HepG2 (cell line): Measurements from ENCODE around the gene TPX2. TPM values are rescaled to one million over a fixed set of nuclear protein-coding genes. Genes with fewer than 3 reads are reported as not detected.
A peak's percentile ranks its signal among the peaks of the same experiment; 100 is the strongest.

Experiments used
- ATAC-seq: fragments of 200-7000 bp; cut with Tn5 transposase; 3 replicates; pipeline ENCODE4 v1.9.1; 2020; ENCODE audit warnings: mild to moderate bottlenecking, moderate library complexity
- BruUV-seq: library from RNA; stranded (reverse); fragments of 400-500 nt; replicated peaks from 2 replicates; lab custom pipeline; 2021; lab: Mats Ljungman, UMichigan
- CTCF ChIA-PET: fragments of 300-600 bp; formaldehyde crosslinking; extraction: SDS; loops from one replicate; lab custom pipeline; 2021; ENCODE audit warnings: low total read pairs, inconsistent platforms, low intra/inter-chr PET ratio; lab: Yijun Ruan, JAX
- POLR2A ChIA-PET: fragments of 350-600 bp; sonication (Branson Sonifier 250); formaldehyde crosslinking; loops from one replicate; lab custom pipeline; 2020; ENCODE audit warnings: antibody characterized with exemption, inconsistent platforms; lab: Yijun Ruan, JAX
- DNase-seq: peaks from one replicate; pipeline ENCODE4 v3.0.0-alpha.2; 2015; ENCODE audit warnings: low spot score
- FAIRE-seq: peaks from 3 replicates; lab custom pipeline; 2011; peaks lifted over from hg19 to GRCh38; lab: Jason Lieb, UNC
- H2AFZ ChIP-seq: one replicate; pipeline ENCODE4 v1.6.1; 2011; ENCODE audit warnings: low read length, inconsistent platforms
- H3K27ac ChIP-seq: fragments of 300-600 bp; 3 replicates; pipeline ENCODE4 v1.8.0; 2011; ENCODE audit warnings: mixed run types, mild to moderate bottlenecking, mixed read lengths, low read length, inconsistent platforms; ENCODE audit not compliant: insufficient read depth; ENCODE audit errors: extremely low read length
- H3K27me3 ChIP-seq, 2 experiments: fragments of 200-600 bp in 1 of 2; 2 replicates in 1 of 2; 3 replicates in 1 of 2; pipeline versions ENCODE4 v1.6.0 to v1.8.0; 2011; ENCODE audit warnings: low read length in 2 of 2, mild to moderate bottlenecking in 2 of 2, moderate library complexity in 2 of 2, inconsistent platforms in 1 of 2; ENCODE audit not compliant: insufficient read depth in 2 of 2, control insufficient read depth in 1 of 2
- H3K36me3 ChIP-seq, 2 experiments: fragments of 200-600 bp in 1 of 2; replicated peaks in 1 of 2; 2 replicates in 1 of 2; 3 replicates in 1 of 2; pipeline versions ENCODE4 v1.5.1 to v1.8.0; 2011; ENCODE audit warnings: low read length in 2 of 2, inconsistent platforms in 1 of 2; ENCODE audit not compliant: insufficient read depth in 2 of 2, control insufficient read depth in 1 of 2
- H3K4me1 ChIP-seq: 2 replicates; pipeline ENCODE4 v1.5.1; 2012; ENCODE audit warnings: low read length, inconsistent platforms; ENCODE audit not compliant: insufficient read depth
- H3K4me2 ChIP-seq: 2 replicates; pipeline ENCODE4 v1.6.0; 2011; ENCODE audit warnings: low read depth, low read length, inconsistent platforms
- H3K4me3 ChIP-seq, 3 experiments: fragments of 200-600 bp in 1 of 3; sonication (generic), shearing (Covaris generic) in 1 of 3; replicated peaks in 1 of 3; 2 replicates each; pipeline ENCODE4 v1.5.1; 2011 to 2016; ENCODE audit warnings: low read length in 3 of 3, inconsistent platforms in 2 of 3, low read depth in 2 of 3, mild to moderate bottlenecking in 2 of 3, control low read depth in 1 of 3, mixed read lengths in 1 of 3; ENCODE audit not compliant: insufficient read depth in 1 of 3
- H3K79me2 ChIP-seq: one replicate; pipeline ENCODE4 v1.6.1; 2011; ENCODE audit warnings: low read length, inconsistent platforms; ENCODE audit not compliant: insufficient read depth
- H3K9ac ChIP-seq: 2 replicates; pipeline ENCODE4 v1.6.0; 2011; ENCODE audit warnings: mild to moderate bottlenecking, low read depth, low read length, inconsistent platforms; ENCODE audit not compliant: insufficient read depth
- H3K9me3 ChIP-seq: 2 replicates; pipeline ENCODE4 v1.5.1; 2012; ENCODE audit warnings: mild to moderate bottlenecking, low read length
- H4K20me1 ChIP-seq: 2 replicates; pipeline ENCODE4 v1.6.0; 2011; ENCODE audit warnings: inconsistent platforms, mild to moderate bottlenecking, low read length, moderate library complexity; ENCODE audit not compliant: insufficient read depth
- AKNA ChIP-seq: sonication (generic); formaldehyde crosslinking; IDR thresholded peaks from 2 replicates; pipeline ENCODE4 v1.4.0; 2020; ENCODE audit warnings: missing genetic modification reagents, borderline replicate concordance
- ATF4 ChIP-seq, 2 experiments: fragments of 450-650 bp in 1 of 2; sonication (generic) in 1 of 2; formaldehyde crosslinking; IDR thresholded peaks; 2 replicates each; pipeline versions ENCODE4 v1.5.0 to v1.8.0; 2020 to 2022; ENCODE audit warnings: mild to moderate bottlenecking in 1 of 2, missing genetic modification reagents in 1 of 2
- LBX2 ChIP-seq: sonication (generic); formaldehyde crosslinking; IDR thresholded peaks from 2 replicates; pipeline ENCODE4 v1.5.0; 2020; ENCODE audit warnings: missing genetic modification reagents, mild to moderate bottlenecking, borderline replicate concordance
- NFYB ChIP-seq: sonication (generic); formaldehyde crosslinking; IDR thresholded peaks from 2 replicates; pipeline ENCODE4 v1.4.0; 2020; ENCODE audit warnings: missing genetic modification reagents
- SNAPC2 ChIP-seq: sonication (generic); formaldehyde crosslinking; IDR thresholded peaks from 2 replicates; pipeline ENCODE4 v1.8.1; 2022; ENCODE audit warnings: mild to moderate bottlenecking, missing genetic modification reagents
- SRY ChIP-seq: sonication (generic); formaldehyde crosslinking; IDR thresholded peaks from 2 replicates; pipeline ENCODE4 v1.8.0; 2022; ENCODE audit warnings: mild to moderate bottlenecking, missing genetic modification reagents
- ZBTB37 ChIP-seq: sonication (generic); formaldehyde crosslinking; IDR thresholded peaks from 2 replicates; pipeline ENCODE4 v1.4.0; 2020; ENCODE audit warnings: mild to moderate bottlenecking, missing genetic modification reagents
- ZNF572 ChIP-seq: sonication (generic); formaldehyde crosslinking; IDR thresholded peaks from 2 replicates; pipeline ENCODE4 v1.5.1; 2020; ENCODE audit warnings: mild to moderate bottlenecking, missing genetic modification reagents
- ZNF652 ChIP-seq: IDR thresholded peaks from 2 replicates; pipeline ENCODE4 v1.6.1; 2016; ENCODE audit warnings: low read depth, borderline replicate concordance
- ZNF7 ChIP-seq: IDR thresholded peaks from 2 replicates; pipeline ENCODE4 v1.6.1; 2016; ENCODE audit warnings: missing biosample characterization, missing genetic modification reagents
- ZNF780A ChIP-seq: sonication (generic); formaldehyde crosslinking; IDR thresholded peaks from 2 replicates; pipeline ENCODE4 v1.8.0; 2022; ENCODE audit warnings: mild to moderate bottlenecking, missing genetic modification reagents, moderate library complexity
- WGBS: methylation state at CpG from one replicate; pipeline ENCODE4 v1.1.6; 2017; ENCODE audit warnings: low lambda C conversion rate; 5-methylcytosine and 5-hydroxymethylcytosine counted together
- in situ Hi-C: cut with HindIII; loops from 2 replicates; pipeline ENCODE4 v1.10.0; 2017; ENCODE audit warnings: low pct_unique_long_range_greater_than_20kb; ENCODE audit not compliant: extremely low pct_ligation_motif_present
- intact Hi-C: fragments of 100-400 bp; cut with micrococcal nuclease; formaldehyde crosslinking; loops from one replicate; pipeline ENCODE4 v1.10.0; 2022; ENCODE audit not compliant: unreplicated experiment
- polyA plus RNA-seq, 8 experiments: library from polyadenylated mRNA; depleted of rRNA in 3 of 8; stranded (reverse) in 7 of 8; unstranded in 1 of 8; fragments of >200 nt; fragmentation: Illumina TruSeq in 4 of 8; extraction: Trizol in 4 of 8; gene quantifications; 2 replicates each; pipeline versions ENCODE4 v1.2.1 to v1.2.3, GENCODE V29; 2011 to 2016; ENCODE audit warnings: low read depth in 4 of 8, missing spikeins in 1 of 8, mixed read lengths in 1 of 8; ENCODE audit not compliant: insufficient read depth in 1 of 8
- total RNA-seq, 5 experiments: library from RNA; depleted of rRNA; stranded (reverse); fragments of >200 nt; fragmentation: Illumina TruSeq; extraction: Trizol; gene quantifications; 2 replicates each; pipeline ENCODE4 v1.2.3, GENCODE V29; 2016; ENCODE audit warnings: low read depth in 1 of 5

The TPX2 gene
- total and polyA plus RNA-seq, 2 of the 13 experiments (the other 11 are each of a cell fraction or from before 2014, with no cell fraction given): 34.3 to 124 TPM

DNA sequence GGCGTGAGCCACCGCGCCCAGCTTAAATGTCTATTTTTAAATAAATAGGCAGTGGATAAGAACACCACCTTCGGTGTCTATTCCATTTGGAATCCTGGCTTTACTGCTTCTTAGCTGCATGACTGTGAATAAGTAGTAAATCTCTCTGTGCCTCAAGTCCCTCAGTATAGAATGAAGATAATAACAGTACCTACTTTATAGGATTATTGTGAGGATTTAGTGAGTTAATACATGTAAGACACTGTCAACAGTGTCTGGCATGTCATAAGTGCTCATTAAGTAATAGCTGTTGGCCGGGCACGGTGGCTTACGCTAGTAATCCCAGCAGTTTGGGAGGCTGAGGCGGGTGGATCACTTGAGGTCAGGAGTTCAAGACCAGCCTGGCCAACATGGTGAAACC lies 10.1 kb downstream of the TPX2 start:
- H2AFZ ChIP-seq: no peak overlapping the region
- DNase-seq: no peak
- TF ChIP-seq ZBTB37 (CRISPR knock-in tag) (0 out of 2 replicates have a peak, but pooled peaks have one; percentile 34), SRY (no peak), ATF4 (CRISPR knock-in tag; IDR thresholded peaks at IDR 0.05) (0 out of 4 replicates have a peak, but pooled peaks of 1 of the 2 experiments have one; percentile 26), ZNF780A (no peak)
- TF ChIP-seq, all 625 proteins: peak for 2
- ChIA-PET CTCF (no interaction called here), POLR2A (no interaction called here)
- Histone ChIP-seq H4K20me1 (no peaks in the 10 kb centered on the region), H3K4me2 (no peak overlapping the region), H3K9me3 (no peaks in the 10 kb centered on the region), H3K27me3 (no peaks in the 10 kb centered on the region), H3K4me1 (peaks cover 35% of the 10 kb centered on the region), H3K4me3 (no peak overlapping the region), H3K9ac (no peak overlapping the region), H3K79me2 (peaks cover 92% of the 10 kb centered on the region), H3K36me3 (peaks cover 6 to 52% of the 10 kb centered on the region in 2 experiments; a peak in 4 of 5 replicates), H3K27ac (no peak overlapping the region)
- no TSS peak for BruUV-seq
- no peak for FAIRE-seq
- in situ Hi-C loops (no loop called here), intact Hi-C loops (no loop called here)
- no peak for ATAC-seq
- WGBS: over 99% methylated on average over 8 of the region's 8 CpGs

DNA sequence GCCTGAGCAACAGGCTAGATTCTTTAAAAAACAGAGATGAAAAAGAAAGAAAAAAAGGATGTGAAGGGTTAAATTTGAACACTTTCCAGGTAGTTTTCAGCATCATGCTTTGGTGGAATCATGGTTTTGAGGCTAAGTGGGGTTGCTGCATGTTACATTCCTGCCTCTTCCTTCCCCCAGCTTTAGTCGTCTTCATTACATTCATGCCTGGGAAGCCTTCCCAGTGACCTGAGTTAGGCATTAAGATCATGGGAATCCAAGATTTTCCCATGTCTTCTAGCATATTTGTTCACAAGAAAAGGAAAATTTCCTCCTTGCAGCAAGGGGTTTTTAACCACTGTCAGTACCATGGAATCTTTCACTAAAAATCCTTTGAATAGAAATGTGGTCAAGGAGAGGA lies 12.0 kb downstream of the TPX2 start:
- CTCF ChIA-PET: no interaction called here
- no peak for ATAC-seq
- Histone ChIP-seq H3K27ac (no peak overlapping the region), H2AFZ (no peak overlapping the region), H3K4me2 (no peak overlapping the region), H3K79me2 (peaks cover 92% of the 10 kb centered on the region), H3K4me3 (no peak overlapping the region), H3K4me1 (peaks cover 17% of the 10 kb centered on the region), H4K20me1 (no peaks in the 10 kb centered on the region), H3K36me3 (peaks cover 6 to 53% of the 10 kb centered on the region in 2 experiments; a peak in 4 of 5 replicates), H3K9me3 (no peaks in the 10 kb centered on the region), H3K27me3 (no peaks in the 10 kb centered on the region), H3K9ac (no peak overlapping the region)
- intact Hi-C loops: no loop called here
- no peak for DNase-seq
- 96% methylated on average over 1 of the region's 1 CpG for WGBS
- FAIRE-seq: no peak
- in situ Hi-C loops: no loop called here
- BruUV-seq: no TSS peak
- POLR2A ChIA-PET: interaction anchor here (1.2 to 1.6 kb wide), 2 partner anchors 12 to 27 kb away, joined by 3 to 7 read pairs; partner anchors contain the start of gene TPX2
- no peak for TF ChIP-seq ZNF7 (CRISPR knock-in tag)
- no peak for TF ChIP-seq SNAPC2 (CRISPR knock-in tag)
- TF ChIP-seq AKNA: no peak
- no peak for TF ChIP-seq ZNF572 (CRISPR knock-in tag)
- peak; percentile 47; the same call in 1 of the 2 replicates for TF ChIP-seq ZNF652
- no peak for TF ChIP-seq NFYB (CRISPR knock-in tag)
- no peak for TF ChIP-seq LBX2 (CRISPR knock-in tag)
